ENCODE data around the gene GRIFIN. TPM values are rescaled to one million over a fixed set of nuclear protein-coding genes. Genes with fewer than 3 reads are reported as not detected.

Gene GRIFIN
- total RNA-seq (2014; rRNA removed; shearing (Covaris generic)) = not detected in 2 replicates

GRCh38 chr7:2476298-2476697, at the start of gene GRIFIN:
TSS of gene GRIFIN (minus strand) at chr7:2476398. CDS start at chr7:2476383, 15 bp downstream.

GRCh38 chr7:2519119-2519930, 43.1 kb upstream of the GRIFIN start, which contains the start of gene LFNG:
TSS of gene LFNG (plus strand) at chr7:2519774. CDS start at chr7:2519862, 88 bp downstream.

Other genes with a start within 250 kb of the GRIFIN start
- 71.4 and 81.7 TPM in 2 replicates for gene MAD1L1, start 243.5 kb downstream of the GRIFIN start, total RNA-seq (2014; rRNA removed; shearing (Covaris generic))
- gene MRM2, start 234.2 kb downstream of the GRIFIN start, total RNA-seq (2014; rRNA removed; shearing (Covaris generic)) = 42.9 and 48.8 TPM in 2 replicates
- 63.0 and 80.4 TPM in 2 replicates for gene NUDT1, start 234.2 kb downstream of the GRIFIN start, total RNA-seq (2014; rRNA removed; shearing (Covaris generic))
- 19.4 and 25.5 TPM in 2 replicates for gene SNX8, start 162.0 kb downstream of the GRIFIN start, total RNA-seq (2014; rRNA removed; shearing (Covaris generic))
- gene EIF3B, start 121.6 kb downstream of the GRIFIN start, total RNA-seq (2014; rRNA removed; shearing (Covaris generic)) = 338 and 368 TPM in 2 replicates
- 6.0 and 8.2 TPM in 2 replicates for gene CHST12, start 72.8 kb downstream of the GRIFIN start, total RNA-seq (2014; rRNA removed; shearing (Covaris generic))
- 2.8 and 4.9 TPM in 2 replicates for gene LFNG, start 43.4 kb upstream of the GRIFIN start, total RNA-seq (2014; rRNA removed; shearing (Covaris generic))
- gene BRAT1, start 79.1 kb upstream of the GRIFIN start, total RNA-seq (2014; rRNA removed; shearing (Covaris generic)) = 48.8 and 51.0 TPM in 2 replicates
- 9.5 and 9.8 TPM in 2 replicates for gene IQCE, start 82.6 kb upstream of the GRIFIN start, total RNA-seq (2014; rRNA removed; shearing (Covaris generic))
- 14.9 and 19.2 TPM in 2 replicates for gene TTYH3, start 155.6 kb upstream of the GRIFIN start, total RNA-seq (2014; rRNA removed; shearing (Covaris generic))
- gene AMZ1, start 211.8 kb upstream of the GRIFIN start, total RNA-seq (2014; rRNA removed; shearing (Covaris generic)) = 0.04 and 0.50 TPM in 2 replicates